Dermis lymphatic vessel endothelial cell (primary cell): Measurements from ENCODE around the gene SH3TC1. TPM values are rescaled to one million over a fixed set of nuclear protein-coding genes. Genes with fewer than 3 reads are reported as not detected.

ENCODE experiments used
- total RNA-seq: library from RNA; depleted of rRNA; stranded (reverse); fragments of >200 nt; gene quantifications from 2 replicates; pipeline ENCODE4 v1.2.1, GENCODE V29; 2014

The SH3TC1 gene
- total RNA-seq, result 78.8 and 129 TPM in 2 replicates

GRCh38 chr4:8198906-8199593 is at the start of gene SH3TC1:
Gene SH3TC1, plus strand, starts transcription at chr4:8199290. Its CDS starts 5,905 bp downstream, at chr4:8205195.

GRCh38 chr4:8158710-8159536 is 40.2 kb upstream of the SH3TC1 start, which contains the start of gene ABLIM2:
Gene ABLIM2, minus strand, starts transcription at chr4:8158813. Its CDS starts 124 bp downstream, at chr4:8158689.

GRCh38 chr4:8269535-8270417 is 70.7 kb downstream of the SH3TC1 start, which contains the start of gene HTRA3:
Gene HTRA3, plus strand, starts transcription at chr4:8269754. Its CDS starts 215 bp downstream, at chr4:8269969.

Other genes starting within 250 kb of the SH3TC1 start
- gene ABLIM2, start 40.5 kb upstream of the SH3TC1 start, total RNA-seq, result 1.5 and 5.4 TPM in 2 replicates
- 1.0 and 2.2 TPM in 2 replicates for gene HTRA3, start 70.5 kb downstream of the SH3TC1 start, total RNA-seq
- 21.0 and 21.1 TPM in 2 replicates for gene ACOX3, start 241.4 kb downstream of the SH3TC1 start, total RNA-seq
- 6.7 and 9.5 TPM in 2 replicates for gene TRMT44, start 241.5 kb downstream of the SH3TC1 start, total RNA-seq